ENCODE measurements around the gene TMEM225B. TPM values are rescaled to one million over a fixed set of nuclear protein-coding genes. Genes with fewer than 3 reads are reported as not detected.

Gene TMEM225B
- total and polyA plus RNA-seq, 2 of the 4 experiments (the other 2 are of a cell fraction), result 0.32 to 0.54 TPM

DNA sequence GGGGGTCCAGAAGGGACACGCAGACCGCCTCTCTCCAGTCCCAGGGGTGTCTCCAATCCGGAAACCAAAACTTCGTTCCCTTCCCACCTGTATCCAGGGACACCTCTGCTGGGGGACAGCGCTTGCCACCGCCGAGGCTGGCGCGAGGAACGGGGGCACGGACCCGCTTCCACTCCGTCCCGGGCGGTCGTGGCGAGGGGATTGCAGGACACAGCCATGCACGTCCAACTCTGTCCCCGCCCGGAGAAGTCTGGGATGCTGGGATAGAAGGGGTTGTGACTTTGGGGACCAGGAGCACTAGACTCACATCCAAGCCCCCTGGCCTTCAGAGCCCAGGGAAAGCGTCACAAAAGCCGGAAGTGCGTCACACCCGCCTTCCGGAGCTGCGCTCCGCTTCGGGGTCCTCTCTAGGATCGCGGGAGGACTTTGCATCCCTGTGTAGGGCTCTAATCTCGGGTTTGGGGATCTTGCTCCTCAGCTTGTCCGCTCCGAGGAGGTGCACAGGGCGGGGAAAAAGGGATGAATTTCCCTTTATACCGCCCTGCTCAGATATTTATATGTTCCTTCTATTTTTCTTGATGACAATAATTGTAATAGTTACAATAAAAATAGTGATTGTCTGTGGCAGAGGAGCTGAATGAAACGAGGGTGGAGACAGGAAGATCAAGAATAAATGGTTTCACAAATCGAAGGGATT lies 46.2 kb upstream of the TMEM225B start, which contains the start of gene FAM200A:
Gene FAM200A (minus strand): TSS at position 348 of the 697 bp plus-strand sequence. CDS start 3,707 bp downstream, outside the sequence.
- 3% methylated on average over 8 of the region's 37 CpGs; no CpG with 5 or more reads in 1 of the 2 experiments for WGBS, 2 experiments (ENCODE audit: extremely low coverage in 2 of 2, insufficient read length in 1 of 2)
- BruUV-seq (replicated peaks), result no TSS peak

More for the DNA sequence above, 46.2 kb upstream of the TMEM225B start, which contains the start of gene FAM200A:
- peak within 1 kb of the TSS; percentile 99 for H3K9ac ChIP-seq (ENCODE audit: low read depth, low read length)
- H3K4me1 ChIP-seq (ENCODE audit: control insufficient read depth, insufficient read depth, low read length), result no peaks in the 10 kb centered on the region
- ATAC-seq (ENCODE audit: low read depth) (peak; percentile 97), DNase-seq (peak; percentile 95)
- peaks cover 24 to 51% of the 10 kb centered on the region in 2 experiments for H3K79me1 ChIP-seq (ENCODE audit: low read depth in 1 of 2, low read length in 2 of 2)
- in situ Hi-C loops (cut with MboI; ENCODE audit: low sequenced_read_pairs), result no loop called here
- H3K27ac ChIP-seq (ENCODE audit: insufficient read depth, low read length), result peak within 1 kb of the TSS; percentile 91
- no peaks in the 10 kb centered on the region for H3K27me3 ChIP-seq (ENCODE audit: control insufficient read depth, insufficient read depth, low read length)
- H3K4ac ChIP-seq (ENCODE audit: low read depth, low read length), result peak within 1 kb of the TSS; percentile 93
- peak within 1 kb of the TSS; percentile 98 for H4K5ac ChIP-seq (ENCODE audit: low read depth, low read length)
- H2BK5ac ChIP-seq (ENCODE audit: low read depth, low read length, poor library complexity, severe bottlenecking), result peak within 1 kb of the TSS; percentile 78
- peak within 1 kb of the TSS; percentile 71 for H4K91ac ChIP-seq (ENCODE audit: insufficient read depth, low read depth, low read length)
- H3K14ac ChIP-seq (replicated peaks; ENCODE audit: low read depth, low read length), result peak within 1 kb of the TSS; percentile 95
- H4K8ac ChIP-seq (ENCODE audit: low read depth in 2 of 2, low read length in 2 of 2), result peak within 1 kb of the TSS; percentile 58 to 99
- H3K36me3 ChIP-seq (ENCODE audit: control insufficient read depth, insufficient read depth, low read length), result peaks cover 11% of the 10 kb centered on the region
- dilution Hi-C loops (cut with HindIII; ENCODE audit: low sequenced_read_pairs, unreplicated experiment), result no loop called here
- H2BK20ac ChIP-seq (ENCODE audit: low read depth, low read length), result peak within 1 kb of the TSS; percentile 38; the same call in 1 of the 2 replicates
- peak within 1 kb of the TSS; percentile 88 for H2AK9ac ChIP-seq (replicated peaks; ENCODE audit: low read depth, low read length, poor library complexity)
- POLR2A ChIA-PET (ENCODE audit: unreplicated experiment), result no interaction called here
- no peak within 1 kb of the TSS for H2BK15ac ChIP-seq (ENCODE audit: low read depth, low read length)
- peak within 1 kb of the TSS; percentile 53; the same call in 1 of the 2 replicates for H2AK5ac ChIP-seq (ENCODE audit: low read depth, low read length)
- peaks cover 5% of the 10 kb centered on the region for H3K9me3 ChIP-seq (ENCODE audit: control insufficient read depth, insufficient read depth, low read length)
- peak within 1 kb of the TSS; percentile 96 for H2AFZ ChIP-seq (replicated peaks; ENCODE audit: low read length, poor library complexity)
- peak within 1 kb of the TSS; percentile 76 for H3K56ac ChIP-seq (ENCODE audit: extremely low read depth, insufficient read depth, low read length)
- intact Hi-C loops (cut with micrococcal nuclease), result loop anchor here (2.0 kb wide), 1 partner anchor 47 kb away; the partner anchor contains the start of gene ZKSCAN5
- peaks cover 8% of the 10 kb centered on the region; the same call in 1 of the 2 replicates for H3K9me1 ChIP-seq (ENCODE audit: insufficient read depth, low read length)
- peak within 1 kb of the TSS; percentile 97 for H3K4me3 ChIP-seq (ENCODE audit: insufficient read depth, low read depth, low read length)
- H3K18ac ChIP-seq (ENCODE audit: low read depth, low read length), result peak within 1 kb of the TSS; percentile 80
- H4K20me1 ChIP-seq (ENCODE audit: insufficient read depth, low read length), result no peaks in the 10 kb centered on the region
- H3K4me2 ChIP-seq (ENCODE audit: low read depth, low read length), result peak within 1 kb of the TSS; percentile 97
- CTCF ChIA-PET, result no interaction called here
- peak within 1 kb of the TSS; percentile 84 for H3K23ac ChIP-seq (ENCODE audit: low read depth, low read length)
- peak within 1 kb of the TSS; percentile 37 for H2BK120ac ChIP-seq (ENCODE audit: low read depth, low read length)
- TF ChIP-seq POLR2A (IDR thresholded peaks at IDR 0.05; ENCODE audit: low read depth, low read length), result peak; percentile 86
- no peak for TF ChIP-seq CHD1 (IDR thresholded peaks at IDR 0.05; ENCODE audit: low read depth, low read length)
- TF ChIP-seq MAFK (IDR thresholded peaks at IDR 0.05; ENCODE audit: low read depth, low read length), result no peak
- TF ChIP-seq, protein P1, sequence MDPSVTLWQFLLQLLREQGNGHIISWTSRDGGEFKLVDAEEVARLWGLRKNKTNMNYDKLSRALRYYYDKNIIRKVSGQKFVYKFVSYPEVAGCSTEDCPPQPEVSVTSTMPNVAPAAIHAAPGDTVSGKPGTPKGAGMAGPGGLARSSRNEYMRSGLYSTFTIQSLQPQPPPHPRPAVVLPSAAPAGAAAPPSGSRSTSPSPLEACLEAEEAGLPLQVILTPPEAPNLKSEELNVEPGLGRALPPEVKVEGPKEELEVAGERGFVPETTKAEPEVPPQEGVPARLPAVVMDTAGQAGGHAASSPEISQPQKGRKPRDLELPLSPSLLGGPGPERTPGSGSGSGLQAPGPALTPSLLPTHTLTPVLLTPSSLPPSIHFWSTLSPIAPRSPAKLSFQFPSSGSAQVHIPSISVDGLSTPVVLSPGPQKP (IDR thresholded peaks at IDR 0.05; ENCODE audit: borderline replicate concordance, low read depth, low read length), result no peak
- no peak for TF ChIP-seq RFX5 (IDR thresholded peaks at IDR 0.05; ENCODE audit: low read depth, low read length)
- TF ChIP-seq NFE2L2 (IDR thresholded peaks at IDR 0.05; ENCODE audit: low read depth, low read length), result peak; percentile 2; the same call in 1 of the 2 replicates
- TF ChIP-seq, protein P2, sequence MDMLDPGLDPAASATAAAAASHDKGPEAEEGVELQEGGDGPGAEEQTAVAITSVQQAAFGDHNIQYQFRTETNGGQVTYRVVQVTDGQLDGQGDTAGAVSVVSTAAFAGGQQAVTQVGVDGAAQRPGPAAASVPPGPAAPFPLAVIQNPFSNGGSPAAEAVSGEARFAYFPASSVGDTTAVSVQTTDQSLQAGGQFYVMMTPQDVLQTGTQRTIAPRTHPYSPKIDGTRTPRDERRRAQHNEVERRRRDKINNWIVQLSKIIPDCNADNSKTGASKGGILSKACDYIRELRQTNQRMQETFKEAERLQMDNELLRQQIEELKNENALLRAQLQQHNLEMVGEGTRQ (IDR thresholded peaks at IDR 0.05; ENCODE audit: low read depth, low read length), result no peak
- TF ChIP-seq MXI1 (IDR thresholded peaks at IDR 0.05; ENCODE audit: borderline replicate concordance, low read depth, low read length), result 0 out of 2 replicates have a peak, but pooled peaks have one; percentile 33
- TF ChIP-seq MAZ (IDR thresholded peaks at IDR 0.05; ENCODE audit: borderline replicate concordance, low read depth, low read length), result peak; percentile 48; the same call in 1 of the 2 replicates

All from IMR-90 (cell line).